HG03565 (cell line): ENCODE data around the gene GLO1.
A peak's percentile ranks its signal among the peaks of the same experiment; 100 is the strongest.

Source experiments
- ATAC-seq: cut with Tn5 transposase; IDR thresholded peaks from one replicate; pipeline ENCODE4 v1.9.1; 2021; ENCODE audit warnings: mild to moderate bottlenecking, moderate library complexity; ENCODE audit not compliant: unreplicated experiment

The GLO1 gene

DNA sequence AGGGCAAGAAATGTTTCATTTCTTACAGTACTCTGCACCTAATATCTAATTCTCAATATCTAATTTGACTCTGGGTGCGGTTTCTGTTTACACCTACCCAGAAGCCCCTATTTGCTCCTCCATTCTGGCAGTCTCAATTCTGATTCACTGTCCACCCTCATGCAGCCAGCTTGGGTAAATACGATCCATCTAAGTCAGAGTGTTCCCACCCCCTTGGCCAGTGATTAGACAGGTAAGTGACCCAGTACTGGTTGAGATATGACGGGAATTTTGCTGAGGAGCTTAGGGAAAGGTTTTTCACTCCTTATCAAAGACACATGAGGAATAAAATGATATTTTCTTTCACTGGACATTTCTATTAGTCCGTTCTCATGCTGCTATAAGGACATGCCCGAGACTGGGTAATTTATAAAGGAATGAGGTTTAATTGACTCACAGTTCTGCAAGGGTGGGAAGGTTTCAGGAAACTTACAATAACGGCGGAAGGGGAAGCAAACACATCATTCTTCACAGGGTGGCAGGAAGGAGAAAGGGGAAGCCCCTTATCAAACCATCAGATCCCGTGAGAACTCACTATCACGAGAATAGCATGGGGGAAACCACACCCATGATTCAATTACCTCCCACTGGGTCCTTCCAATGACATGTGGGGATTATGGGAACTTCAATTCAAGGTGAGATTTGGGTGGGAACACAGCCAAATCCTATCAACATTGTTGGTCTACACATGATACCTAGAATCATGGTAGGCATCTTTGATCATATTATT, 29.4 kb downstream of the GLO1 start:
- ATAC-seq: no peak

GRCh38 chr6:38671885-38672467, 31.0 kb downstream of the GLO1 start:
- ATAC-seq: peak; percentile 87

DNA sequence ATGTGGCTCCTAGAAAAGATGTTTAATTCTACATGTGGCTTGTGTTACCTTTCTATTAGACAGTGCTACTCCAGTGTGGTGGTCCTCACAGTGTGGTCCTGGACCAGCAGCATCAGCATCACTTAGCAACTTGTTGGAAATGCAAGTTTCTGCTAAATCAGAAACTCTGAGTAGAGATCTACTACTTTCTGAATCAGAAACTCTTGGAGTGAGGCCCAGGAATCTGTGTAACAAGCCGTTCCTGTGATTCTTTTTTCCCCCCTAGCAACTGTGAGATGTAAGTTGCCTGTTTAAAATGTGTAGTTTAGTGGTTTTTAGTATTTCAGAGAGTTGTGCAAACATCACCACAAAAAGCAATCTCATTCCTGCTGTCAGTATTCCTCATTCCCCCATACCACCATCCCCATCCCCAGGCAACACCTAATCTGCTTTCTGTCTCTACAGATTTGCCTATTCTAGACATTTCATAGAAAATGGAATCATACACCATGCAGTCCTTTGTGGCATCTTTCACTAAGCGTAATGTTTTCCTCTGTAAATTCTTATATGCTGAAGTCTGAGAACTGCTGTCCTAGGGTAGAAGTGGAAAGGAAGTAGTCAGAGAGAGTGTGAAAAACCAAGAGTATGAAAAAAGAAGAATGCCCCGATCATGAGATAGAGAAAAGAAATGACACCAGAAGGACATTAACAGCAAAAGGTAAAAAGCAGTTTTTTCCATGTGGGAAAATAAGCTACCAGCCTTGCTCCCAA, 44.4 kb downstream of the GLO1 start:
- no peak for ATAC-seq

- no peak for ATAC-seq
Measured at GRCh38 chr6:38656896-38657295, 46.0 kb downstream of the GLO1 start.

- ATAC-seq: no peak
Measured at GRCh38 chr6:38654263-38654662, 48.7 kb downstream of the GLO1 start.

- ATAC-seq: no peak
Measured at GRCh38 chr6:38651121-38651784, 51.7 kb downstream of the GLO1 start.

- no peak for ATAC-seq
Measured at GRCh38 chr6:38650207-38650752, 52.7 kb downstream of the GLO1 start.

DNA sequence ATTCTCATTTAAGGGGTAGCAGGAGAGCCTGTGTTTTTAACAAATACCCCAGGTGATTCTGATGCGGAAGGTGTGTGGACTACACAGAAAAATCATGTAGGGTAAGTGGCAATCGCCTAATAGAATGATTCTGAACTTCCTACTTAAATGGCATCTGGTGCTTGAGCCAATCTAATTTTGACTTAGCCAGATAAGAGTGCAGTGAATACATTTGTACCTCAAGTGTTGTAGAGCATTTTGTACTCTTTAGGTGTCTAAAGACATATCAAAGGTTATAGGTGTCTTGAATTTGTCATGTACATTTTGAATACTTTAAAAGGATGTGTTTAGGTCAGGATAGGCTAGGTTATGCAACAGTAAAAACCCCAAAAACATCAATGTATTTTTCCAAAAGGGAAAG, 53.2 kb downstream of the GLO1 start:
- no peak for ATAC-seq

DNA sequence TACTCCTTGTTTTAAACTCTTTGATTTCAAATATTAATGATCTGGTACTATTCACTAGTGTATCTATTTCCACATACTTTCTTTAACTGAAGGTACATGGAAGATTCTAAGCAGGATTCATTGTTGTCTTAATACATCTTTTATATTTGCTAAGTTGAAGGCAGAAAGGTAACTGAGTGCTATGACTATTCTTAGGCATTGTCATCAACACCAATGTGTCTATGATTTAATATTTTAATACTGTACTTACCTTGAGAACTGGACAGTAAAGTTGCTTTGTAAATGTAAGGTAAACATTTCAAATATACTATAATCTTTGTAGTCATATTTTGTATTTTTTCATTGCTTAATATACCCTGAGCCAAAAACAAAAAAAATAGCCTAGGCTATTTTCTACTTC, 54.3 kb downstream of the GLO1 start:
- no peak for ATAC-seq

DNA sequence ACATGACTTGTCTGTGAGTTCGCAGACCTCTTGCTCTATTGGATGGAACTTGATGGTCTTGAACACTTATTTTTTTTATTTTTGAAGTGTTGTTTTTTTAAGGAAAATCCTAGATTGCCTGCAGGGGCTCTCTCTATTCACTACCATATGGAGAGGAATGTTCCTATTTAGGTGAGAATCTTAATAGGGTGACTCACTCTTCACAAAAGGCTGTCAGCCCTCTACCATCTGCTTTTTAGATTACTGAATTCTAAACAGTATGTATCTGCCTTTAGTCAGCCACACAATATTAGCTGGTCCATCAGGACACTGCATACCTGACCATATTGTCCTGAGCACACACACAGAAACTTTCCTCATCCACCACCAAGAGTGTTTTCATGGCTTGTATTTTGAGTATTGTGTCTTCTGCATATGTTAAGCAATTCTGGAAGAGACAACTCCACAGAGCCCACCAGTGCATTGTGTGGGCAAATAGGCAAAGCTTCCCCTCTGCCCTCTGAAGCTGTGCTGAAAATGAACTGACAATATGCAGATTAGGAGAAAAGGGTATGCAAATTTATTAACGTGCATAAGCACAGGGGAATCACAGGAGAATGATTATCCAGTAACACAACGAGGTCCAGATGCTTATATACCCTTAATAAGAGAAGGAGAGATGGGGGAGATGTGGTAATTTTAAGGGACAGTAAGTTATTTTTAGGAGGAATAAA, 56.6 kb downstream of the GLO1 start:
- ATAC-seq: no peak

DNA sequence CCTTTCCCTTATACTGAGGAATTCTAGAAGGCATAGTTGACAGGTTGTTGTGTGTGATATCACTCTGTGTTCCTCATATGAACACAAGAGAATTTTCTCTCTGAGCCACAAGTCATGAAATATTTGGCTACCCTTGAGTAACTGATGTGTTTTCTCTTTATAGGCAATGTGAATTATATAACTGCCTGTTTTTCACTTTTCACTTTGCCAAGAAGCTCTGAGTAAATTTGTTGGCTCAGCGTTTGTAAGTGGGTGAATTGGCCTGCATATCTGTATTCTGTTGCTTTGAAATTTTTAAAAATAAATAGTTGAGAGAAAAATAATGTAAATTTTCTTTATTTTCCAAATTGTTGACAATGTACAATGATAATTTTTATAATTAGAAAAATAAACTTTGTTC, 58.0 kb downstream of the GLO1 start:
- no peak for ATAC-seq

- no peak for ATAC-seq
Measured at GRCh38 chr6:38640216-38640909, 62.6 kb downstream of the GLO1 start.

DNA sequence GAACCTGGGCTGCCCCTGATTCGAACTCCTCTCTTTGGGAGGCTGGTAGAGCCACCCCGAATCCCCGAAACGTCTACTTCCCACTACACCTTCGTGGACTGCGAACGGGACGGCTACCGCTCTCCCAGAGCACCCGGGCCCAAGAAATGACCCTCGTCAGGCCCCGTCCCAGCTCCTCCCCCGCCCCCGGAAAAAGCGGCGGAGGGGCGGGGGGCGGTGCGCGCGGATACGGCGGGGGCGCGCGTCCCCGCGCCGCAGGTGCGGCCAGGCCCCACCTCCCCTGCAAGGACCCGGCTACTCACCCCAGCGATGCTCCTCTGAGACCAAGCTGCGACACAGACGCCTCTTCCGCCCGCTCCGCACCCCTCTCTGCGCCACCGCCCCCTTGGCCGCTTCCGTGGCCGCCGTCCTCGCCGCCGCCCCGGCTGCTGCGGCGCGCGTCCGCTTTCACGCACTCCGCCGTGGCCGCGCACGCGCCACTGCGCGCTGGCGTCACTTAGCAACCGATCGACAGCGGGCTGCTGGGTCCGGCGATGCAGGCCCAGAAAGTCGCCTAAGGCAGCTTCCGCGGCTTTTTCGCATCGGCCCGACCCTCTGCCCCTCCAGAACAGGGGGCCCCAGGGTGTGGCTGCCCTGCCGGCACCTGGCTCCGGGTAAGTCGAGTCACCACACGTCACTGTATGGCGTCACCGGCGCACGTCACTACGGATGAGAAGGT, 63.3 kb downstream of the GLO1 start, which contains the start of gene BTBD9:
TSS of gene BTBD9 (minus strand) at position 432 of the 718 bp plus-strand sequence.
- ATAC-seq: peak; percentile 65

DNA sequence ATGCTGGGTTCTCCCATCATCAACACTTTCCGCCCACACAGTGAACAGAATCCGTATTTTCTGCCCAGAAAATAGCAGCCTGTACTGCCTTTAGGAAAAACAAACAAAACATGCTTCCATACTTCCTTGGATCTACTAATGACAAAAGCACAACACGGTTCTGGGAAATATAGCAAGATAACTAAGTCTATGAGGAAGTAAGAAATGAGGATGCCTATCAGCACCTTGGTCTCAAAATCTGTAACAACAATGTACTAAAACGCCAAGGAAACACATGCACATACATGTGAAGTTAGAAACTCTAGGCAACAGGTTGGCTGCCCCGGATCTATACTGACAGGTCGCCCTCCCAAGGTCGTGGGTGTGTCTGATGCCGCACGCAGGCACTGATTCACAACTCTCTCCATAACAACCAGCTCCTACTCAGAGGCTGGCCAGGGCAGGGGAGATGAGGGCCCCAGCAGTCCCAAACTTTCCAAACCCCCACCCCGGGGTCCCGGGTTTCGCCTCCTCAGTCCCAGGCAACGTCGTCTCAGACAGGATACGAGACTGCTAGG, 63.9 kb downstream of the GLO1 start:
- ATAC-seq: peak; percentile 25

DNA sequence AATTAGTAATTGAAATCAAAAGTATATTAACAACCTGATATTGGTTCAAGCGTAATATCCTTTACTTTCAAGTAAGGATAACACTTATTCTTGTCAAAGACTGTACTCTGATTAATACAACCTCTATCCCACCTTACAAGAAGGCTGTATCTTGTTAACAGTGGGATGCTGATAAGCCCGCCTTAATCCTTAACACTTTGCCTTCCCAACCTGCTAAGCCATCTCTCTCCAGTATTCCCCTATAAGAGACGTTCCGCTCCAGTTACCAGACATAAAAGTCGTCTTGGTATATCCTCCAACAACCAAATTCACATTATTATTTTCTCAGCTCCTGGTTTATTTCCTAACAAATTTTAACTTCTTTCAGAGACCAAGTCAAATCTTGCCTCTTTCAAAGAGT, 65.2 kb downstream of the GLO1 start:
- no peak for ATAC-seq

- no peak for ATAC-seq
Measured at GRCh38 chr6:38636027-38636426, 66.9 kb downstream of the GLO1 start.

DNA sequence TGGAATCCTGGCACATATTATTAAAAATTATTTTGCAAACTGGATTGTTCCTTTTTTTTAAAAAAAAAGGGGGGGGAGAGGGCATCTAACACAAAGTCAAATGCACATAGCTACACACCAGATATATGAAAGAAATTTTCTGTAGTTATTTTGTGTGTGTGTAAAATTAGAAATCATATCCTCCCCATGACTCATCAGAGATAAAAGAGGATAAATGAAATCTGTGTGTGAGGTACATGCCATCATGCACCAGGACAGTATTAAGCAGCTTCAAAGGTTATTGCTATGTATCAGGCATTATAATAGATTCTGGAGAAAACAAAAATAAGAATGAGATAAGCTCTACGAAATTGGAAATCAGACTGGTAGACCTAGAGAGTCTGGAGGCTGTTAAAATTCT, 68.4 kb downstream of the GLO1 start:
- ATAC-seq: no peak

- no peak for ATAC-seq
Measured at GRCh38 chr6:38632490-38632889, 70.5 kb downstream of the GLO1 start.

DNA sequence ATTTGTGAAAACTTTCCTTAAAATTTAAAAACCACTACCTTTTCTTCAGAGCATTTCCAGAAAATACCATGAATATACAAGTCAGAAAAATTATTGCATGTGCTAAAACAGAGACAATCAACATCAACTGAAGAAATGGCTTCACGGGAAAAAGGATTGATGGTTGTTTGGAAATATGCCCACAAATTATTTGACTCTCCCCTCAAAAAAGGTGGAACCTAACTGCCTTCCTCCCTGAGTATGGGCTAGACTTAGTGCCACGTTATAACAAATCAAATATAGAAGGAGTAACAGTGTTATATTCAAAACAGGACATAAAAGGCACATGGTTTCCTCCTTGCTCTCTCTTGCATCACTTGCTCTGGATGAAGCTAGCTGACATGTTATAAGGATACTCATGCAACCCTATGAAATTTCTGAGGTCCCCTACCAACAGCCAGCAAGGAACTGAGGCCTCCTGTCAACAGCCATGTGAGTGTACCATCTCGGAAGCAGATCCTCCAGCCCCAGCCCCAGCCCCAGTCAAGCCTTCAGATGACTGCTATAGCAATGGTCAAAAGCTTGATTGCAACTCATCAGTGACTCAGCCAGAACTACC, 71.7 kb downstream of the GLO1 start:
- no peak for ATAC-seq
